DND-41 (cell line): ENCODE results near the gene MAST3.

Experiments used
- ATAC-seq: fragments of 200-7000 bp; cut with Tn5 transposase; 3 replicates; pipeline ENCODE4 v1.9.1; 2021; ENCODE audit warnings: low read depth; ENCODE audit not compliant: insufficient read depth
- DNase-seq: peaks from one replicate; pipeline ENCODE4 v3.0.0-alpha.2; 2020
- H2AFZ ChIP-seq: 2 replicates; pipeline ENCODE4 v1.6.0; 2012; ENCODE audit warnings: low read depth, low read length
- H3K27ac ChIP-seq: 2 replicates; pipeline ENCODE4 v1.5.1; 2012; ENCODE audit warnings: low read length, inconsistent platforms
- H3K27me3 ChIP-seq: fragments of 200-600 bp; sonication (generic); 2 replicates; pipeline ENCODE4 v1.6.0; 2012; ENCODE audit warnings: low read length, mild to moderate bottlenecking, inconsistent platforms; ENCODE audit not compliant: insufficient read depth, poor library complexity
- H3K36me3 ChIP-seq: 2 replicates; pipeline ENCODE4 v1.5.1; 2012; ENCODE audit warnings: low read length, inconsistent platforms; ENCODE audit not compliant: insufficient read depth
- H3K4me1 ChIP-seq: 2 replicates; pipeline ENCODE4 v1.5.1; 2012; ENCODE audit warnings: mild to moderate bottlenecking, low read length; ENCODE audit not compliant: insufficient read depth
- H3K4me2 ChIP-seq: 2 replicates; pipeline ENCODE4 v1.6.0; 2012; ENCODE audit warnings: mild to moderate bottlenecking, moderate library complexity, low read length, inconsistent platforms; ENCODE audit not compliant: insufficient read depth
- H3K4me3 ChIP-seq, 2 experiments: fragments of 200-600 bp in 1 of 2; shearing (Covaris generic) in 1 of 2; 2 replicates each; pipeline ENCODE4 v1.5.1; 2012 to 2016; ENCODE audit warnings: inconsistent platforms in 2 of 2, low read length in 2 of 2, mild to moderate bottlenecking in 2 of 2, low read depth in 1 of 2, moderate library complexity in 1 of 2
- H3K79me2 ChIP-seq: 2 replicates; pipeline ENCODE4 v1.6.0; 2012; ENCODE audit warnings: low read length, inconsistent platforms; ENCODE audit not compliant: insufficient read depth
- H3K9ac ChIP-seq: 2 replicates; pipeline ENCODE4 v1.6.0; 2012; ENCODE audit warnings: low read depth, mild to moderate bottlenecking, inconsistent platforms, low read length, moderate library complexity
- H3K9me3 ChIP-seq: 2 replicates; pipeline ENCODE4 v1.5.1; 2012; ENCODE audit warnings: low read length, moderate library complexity, mild to moderate bottlenecking, inconsistent platforms; ENCODE audit not compliant: insufficient read depth, severe bottlenecking
- H4K20me1 ChIP-seq: 2 replicates; pipeline ENCODE4 v1.6.0; 2012; ENCODE audit warnings: low read length; ENCODE audit not compliant: insufficient read depth
- EZH2 ChIP-seq: IDR thresholded peaks from 3 replicates; pipeline ENCODE4 v1.6.1; 2012; ENCODE audit warnings: borderline replicate concordance, low read depth, mild to moderate bottlenecking, moderate library complexity, low read length, inconsistent platforms; ENCODE audit not compliant: severe bottlenecking
- TF ChIP-seq, protein P1 (sequence below): IDR thresholded peaks from 2 replicates; pipeline ENCODE4 v1.5.1; 2012; ENCODE audit warnings: borderline replicate concordance, low read length, moderate library complexity, mild to moderate bottlenecking; ENCODE audit not compliant: poor library complexity, severe bottlenecking; ENCODE audit errors: extremely low read depth

The MAST3 gene

DNA sequence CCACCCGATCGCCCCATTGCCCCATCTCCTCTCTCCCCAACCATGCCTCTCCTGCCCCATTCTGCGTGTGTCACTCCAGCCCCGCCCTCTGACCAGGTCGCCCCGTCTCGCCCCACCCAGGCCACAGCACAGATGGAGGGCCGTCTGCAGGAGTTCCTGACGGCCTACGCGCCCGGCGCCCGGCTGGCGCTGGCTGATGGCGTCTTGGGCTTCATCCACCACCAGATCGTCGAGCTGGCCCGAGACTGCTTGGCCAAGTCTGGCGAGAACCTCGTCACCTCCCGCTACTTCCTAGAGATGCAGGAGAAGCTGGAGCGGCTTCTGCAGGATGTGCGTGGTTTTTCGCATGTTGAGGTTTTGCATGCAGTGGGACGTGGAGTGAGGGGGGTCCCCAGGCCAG is 26.2 kb downstream of the MAST3 start:
- no peak for ATAC-seq
- Histone ChIP-seq H3K27ac (no peak overlapping the region), H3K9ac (no peak overlapping the region), H4K20me1 (peaks cover 3% of the 10 kb centered on the region; the same call in 1 of the 2 replicates), H3K4me1 (peaks cover 10% of the 10 kb centered on the region), H3K27me3 (no peaks in the 10 kb centered on the region), H3K4me2 (no peak overlapping the region), H3K79me2 (no peaks in the 10 kb centered on the region), H3K4me3 (no peak overlapping the region), H3K36me3 (no peaks in the 10 kb centered on the region; the same call in 1 of the 2 replicates), H3K9me3 (no peaks in the 10 kb centered on the region), H2AFZ (no peak overlapping the region)
- TF ChIP-seq, protein P1, sequence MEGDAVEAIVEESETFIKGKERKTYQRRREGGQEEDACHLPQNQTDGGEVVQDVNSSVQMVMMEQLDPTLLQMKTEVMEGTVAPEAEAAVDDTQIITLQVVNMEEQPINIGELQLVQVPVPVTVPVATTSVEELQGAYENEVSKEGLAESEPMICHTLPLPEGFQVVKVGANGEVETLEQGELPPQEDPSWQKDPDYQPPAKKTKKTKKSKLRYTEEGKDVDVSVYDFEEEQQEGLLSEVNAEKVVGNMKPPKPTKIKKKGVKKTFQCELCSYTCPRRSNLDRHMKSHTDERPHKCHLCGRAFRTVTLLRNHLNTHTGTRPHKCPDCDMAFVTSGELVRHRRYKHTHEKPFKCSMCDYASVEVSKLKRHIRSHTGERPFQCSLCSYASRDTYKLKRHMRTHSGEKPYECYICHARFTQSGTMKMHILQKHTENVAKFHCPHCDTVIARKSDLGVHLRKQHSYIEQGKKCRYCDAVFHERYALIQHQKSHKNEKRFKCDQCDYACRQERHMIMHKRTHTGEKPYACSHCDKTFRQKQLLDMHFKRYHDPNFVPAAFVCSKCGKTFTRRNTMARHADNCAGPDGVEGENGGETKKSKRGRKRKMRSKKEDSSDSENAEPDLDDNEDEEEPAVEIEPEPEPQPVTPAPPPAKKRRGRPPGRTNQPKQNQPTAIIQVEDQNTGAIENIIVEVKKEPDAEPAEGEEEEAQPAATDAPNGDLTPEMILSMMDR = no peak
- TF ChIP-seq EZH2 = no peak
- DNase-seq = no peak

DNA sequence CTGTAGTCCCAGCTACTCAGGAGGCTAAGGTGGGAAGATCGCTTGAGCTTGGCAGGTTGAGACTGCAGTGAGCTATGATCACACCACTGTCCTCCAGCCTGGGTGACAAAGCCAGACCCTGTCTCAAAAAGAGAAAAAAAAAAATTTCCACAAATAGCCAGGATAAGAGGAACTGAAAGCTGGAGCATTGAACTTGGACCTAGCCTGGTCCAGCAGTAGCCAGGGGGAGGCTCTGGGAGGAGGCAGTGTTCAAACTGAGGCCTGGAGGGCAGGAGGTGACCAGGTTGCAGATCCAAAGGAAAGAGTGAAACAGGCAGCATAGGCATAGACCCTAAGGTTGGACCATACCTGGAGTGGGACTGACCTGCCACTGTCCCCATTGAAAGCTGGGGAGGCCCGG is 28.5 kb downstream of the MAST3 start:
- H3K9me3 ChIP-seq = no peaks in the 10 kb centered on the region
- no peak overlapping the region for H3K4me2 ChIP-seq
- H2AFZ ChIP-seq = no peak overlapping the region
- no peaks in the 10 kb centered on the region for H3K4me1 ChIP-seq
- H3K27me3 ChIP-seq = no peaks in the 10 kb centered on the region
- no peak overlapping the region for H3K27ac ChIP-seq
- ATAC-seq (no peak), DNase-seq (no peak)
- no peak overlapping the region for H3K9ac ChIP-seq
- H4K20me1 ChIP-seq = no peaks in the 10 kb centered on the region
- TF ChIP-seq, protein P1 = no peak
- TF ChIP-seq EZH2 = no peak
- no peaks in the 10 kb centered on the region for H3K79me2 ChIP-seq
- no peak overlapping the region for H3K4me3 ChIP-seq
- no peaks in the 10 kb centered on the region; the same call in 1 of the 2 replicates for H3K36me3 ChIP-seq

DNA sequence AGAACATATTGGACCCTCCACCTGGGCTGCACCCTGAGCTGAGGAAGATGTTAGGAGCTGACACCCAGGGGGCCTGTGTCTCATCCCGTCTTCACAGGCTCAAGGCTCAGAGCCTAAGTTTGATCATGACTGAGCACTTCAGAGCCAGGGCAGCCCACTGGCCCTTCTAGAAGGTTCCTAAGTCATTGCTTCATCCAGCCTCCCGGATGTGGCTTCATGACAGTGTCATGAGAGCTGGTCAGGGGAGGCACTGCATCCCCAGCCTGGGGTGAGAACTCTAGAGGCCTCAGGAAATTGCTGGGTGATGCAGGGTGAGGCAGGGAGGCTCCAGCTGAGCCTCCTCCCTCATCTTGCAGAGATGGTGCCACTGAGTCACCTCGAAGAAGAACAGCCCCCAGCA is 30.5 kb downstream of the MAST3 start:
- Histone ChIP-seq H3K79me2 (no peaks in the 10 kb centered on the region), H2AFZ (no peak overlapping the region), H4K20me1 (no peaks in the 10 kb centered on the region), H3K4me1 (no peaks in the 10 kb centered on the region), H3K4me3 (no peak overlapping the region), H3K4me2 (no peak overlapping the region), H3K9ac (no peak overlapping the region), H3K27ac (no peak overlapping the region), H3K36me3 (no peaks in the 10 kb centered on the region; the same call in 1 of the 2 replicates), H3K27me3 (no peaks in the 10 kb centered on the region), H3K9me3 (no peaks in the 10 kb centered on the region)
- TF ChIP-seq EZH2 = no peak
- TF ChIP-seq, protein P1 = no peak
- ATAC-seq = peak; percentile 24; the same call in 1 of the 3 replicates
- DNase-seq = no peak

DNA sequence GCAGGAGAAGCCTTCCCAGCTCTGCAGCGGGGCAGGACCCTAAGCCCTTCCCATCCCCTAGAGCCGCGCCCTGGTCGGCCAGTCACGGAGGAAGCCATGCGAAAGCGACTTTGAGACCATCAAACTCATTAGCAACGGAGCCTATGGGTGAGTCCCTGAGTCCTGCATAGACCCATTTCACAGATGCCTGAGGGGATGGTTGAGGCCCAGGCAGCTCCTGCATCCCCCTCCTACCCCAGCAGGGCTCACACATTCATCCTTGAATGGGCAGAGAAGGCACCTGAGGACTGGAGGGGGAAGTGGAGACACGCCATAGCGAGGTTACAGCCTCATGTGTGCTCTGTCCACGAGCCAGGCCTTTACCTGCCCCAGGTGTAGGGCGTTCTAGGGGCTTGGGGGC is 31.2 kb downstream of the MAST3 start:
- TF ChIP-seq, protein P1 = no peak
- no peak for TF ChIP-seq EZH2
- no peaks in the 10 kb centered on the region; the same call in 1 of the 2 replicates for H3K36me3 ChIP-seq
- no peak for ATAC-seq

More for the DNA sequence above, 31.2 kb downstream of the MAST3 start:
- no peak for DNase-seq
- Histone ChIP-seq H3K27ac (no peak overlapping the region), H3K79me2 (no peaks in the 10 kb centered on the region), H3K9me3 (no peaks in the 10 kb centered on the region), H2AFZ (no peak overlapping the region), H3K4me3 (no peak overlapping the region), H3K27me3 (no peaks in the 10 kb centered on the region), H4K20me1 (no peaks in the 10 kb centered on the region), H3K4me2 (no peak overlapping the region), H3K9ac (no peak overlapping the region), H3K4me1 (no peaks in the 10 kb centered on the region)
